HG02798 (cell line): ENCODE measurements around the gene PPP3CA.
A peak's percentile ranks its signal among the peaks of the same experiment; 100 is the strongest.

Experiments used
- ATAC-seq: cut with Tn5 transposase; IDR thresholded peaks from one replicate; pipeline ENCODE4 v1.9.1; 2021; ENCODE audit warnings: mild to moderate bottlenecking; ENCODE audit not compliant: unreplicated experiment, poor library complexity

The PPP3CA gene

DNA sequence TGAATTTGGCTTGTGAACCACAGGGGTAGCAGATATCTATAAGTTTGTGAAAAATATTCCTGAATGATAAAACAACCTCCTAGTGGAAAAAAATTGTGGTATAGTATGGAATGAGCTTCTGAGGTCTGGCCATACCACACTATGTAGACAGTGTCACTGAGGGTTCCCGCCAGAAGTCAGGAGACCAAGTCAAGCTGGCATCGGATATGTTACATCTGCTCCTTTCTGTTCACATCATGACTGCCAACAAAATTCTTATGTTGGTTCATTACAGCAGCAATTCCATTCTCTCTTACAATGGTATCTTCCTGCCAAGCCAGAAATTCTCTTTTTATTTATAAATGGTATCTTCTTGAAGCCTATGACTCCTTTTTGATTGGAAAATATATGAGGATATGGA, 273.0 kb downstream of the PPP3CA start:
- ATAC-seq = no peak

DNA sequence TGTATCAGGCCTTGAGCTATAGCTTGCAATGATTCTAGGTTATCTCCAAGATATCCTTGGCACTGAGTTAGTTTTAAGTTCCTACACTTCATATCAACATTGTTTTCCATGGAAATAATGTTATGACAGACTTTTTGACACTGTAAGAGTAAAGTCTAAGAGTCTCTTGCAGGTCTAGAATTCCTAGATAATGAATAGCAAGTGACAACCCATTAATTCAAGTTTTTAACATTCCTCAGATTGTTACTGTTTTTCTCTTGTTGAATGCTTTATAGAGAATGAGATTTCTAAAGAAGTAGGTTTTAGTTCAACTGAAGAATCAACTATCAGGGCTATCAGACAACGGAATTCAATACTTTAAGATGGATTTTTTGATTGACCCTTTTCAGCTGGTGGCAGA, 276.1 kb downstream of the PPP3CA start:
- no peak for ATAC-seq

DNA sequence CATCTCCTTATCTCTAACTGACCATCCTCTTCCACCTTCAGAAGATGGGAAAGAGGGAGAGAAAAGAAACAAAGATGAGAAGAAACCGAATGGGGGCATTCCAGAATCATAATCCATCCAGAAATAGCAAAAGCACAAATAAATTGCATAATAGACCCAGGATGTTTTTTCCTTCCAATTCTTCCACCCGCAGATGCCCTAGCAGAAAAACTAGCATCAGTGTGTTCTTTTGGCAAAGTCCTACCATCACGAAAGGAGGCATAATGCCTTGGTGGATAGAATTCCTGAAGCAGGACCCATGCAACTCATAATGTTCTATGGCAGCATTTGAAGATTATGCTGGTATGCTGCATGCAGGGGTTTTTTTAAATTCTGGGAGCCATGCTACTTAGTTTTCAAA, 279.2 kb downstream of the PPP3CA start:
- no peak for ATAC-seq

DNA sequence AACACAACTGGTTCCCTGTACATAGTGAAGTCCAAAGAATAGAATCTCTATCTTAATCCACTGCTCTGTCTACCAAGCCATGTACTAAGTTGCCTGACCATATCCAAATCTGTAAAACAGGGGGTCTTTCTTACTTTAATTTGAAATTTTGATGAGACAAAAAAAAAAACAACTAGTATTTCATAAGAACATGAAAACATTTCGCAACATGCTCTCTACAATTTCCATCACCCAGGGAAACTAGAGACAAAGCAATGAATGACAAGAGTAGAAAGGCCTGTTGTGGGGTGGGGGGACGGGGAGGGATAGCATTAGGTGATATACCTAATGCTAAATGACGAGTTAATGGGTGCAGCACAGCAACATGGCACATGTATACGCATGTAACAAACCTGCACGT, 279.9 kb downstream of the PPP3CA start:
- no peak for ATAC-seq

DNA sequence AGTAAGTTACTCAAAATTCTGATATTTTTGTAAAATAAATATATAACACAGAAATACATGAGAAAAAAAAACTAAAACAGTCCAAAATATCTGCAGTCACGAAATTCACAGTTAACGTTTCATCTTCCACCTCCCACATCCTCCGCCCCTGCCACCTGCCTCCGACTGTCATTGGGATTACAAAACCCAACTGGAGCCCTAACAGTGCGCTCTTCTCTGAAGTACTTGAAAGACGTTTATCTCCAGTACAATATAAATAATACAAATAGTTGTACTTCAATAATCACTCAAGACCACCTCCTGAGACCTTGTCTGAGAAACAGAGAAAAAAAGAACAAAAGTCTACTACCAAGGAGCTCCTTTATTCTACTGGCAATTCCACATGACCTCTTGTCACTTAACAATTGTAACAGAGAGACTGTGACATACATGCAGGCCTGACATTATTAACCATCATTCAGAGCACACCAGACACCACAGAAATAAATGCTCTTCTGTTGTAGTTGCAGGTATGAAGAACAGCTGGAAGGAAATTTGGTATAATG, 280.6 kb downstream of the PPP3CA start:
- no peak for ATAC-seq

DNA sequence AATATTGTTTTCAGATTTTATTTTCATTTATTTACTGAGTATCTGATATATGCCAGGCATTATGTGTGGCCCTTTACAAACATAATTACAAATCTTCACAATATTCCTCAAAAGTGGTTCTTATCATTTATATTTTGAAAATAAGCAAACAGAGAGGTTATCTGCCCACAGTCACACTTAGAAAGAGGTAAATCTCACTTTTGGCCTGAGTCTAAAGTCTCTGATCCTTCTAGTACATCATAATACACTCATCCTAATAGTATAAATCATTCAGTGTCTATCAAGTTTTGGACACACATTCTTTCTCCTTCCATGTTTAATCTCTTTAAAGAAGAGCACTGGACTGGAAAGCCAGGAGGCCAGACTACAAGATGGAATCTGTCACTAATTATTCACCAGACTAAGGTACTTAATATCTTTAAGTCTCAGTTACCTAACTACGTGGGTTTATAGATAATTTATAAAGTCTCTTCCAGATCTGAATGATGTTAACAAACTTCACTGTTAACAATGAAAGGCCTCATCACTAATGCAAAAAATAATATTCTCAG, 281.3 kb downstream of the PPP3CA start:
- no peak for ATAC-seq

DNA sequence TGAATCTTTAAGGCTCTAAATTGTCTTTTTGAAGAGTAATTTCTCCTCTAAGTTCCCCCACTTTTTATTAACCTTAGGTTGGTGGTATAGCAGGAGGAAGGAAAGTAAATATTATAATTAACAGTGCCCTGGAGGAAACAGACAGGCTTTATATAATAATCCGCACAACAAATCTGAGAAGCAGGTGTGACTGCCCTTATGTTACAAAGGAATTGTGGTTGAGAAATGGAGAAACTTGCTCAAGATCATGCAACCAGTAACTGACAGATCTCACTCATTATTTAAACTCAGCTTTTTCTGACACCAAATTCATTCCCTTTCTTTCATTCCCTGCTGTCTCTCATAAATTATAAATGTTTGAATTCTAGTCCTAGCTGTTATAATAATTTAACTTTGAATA, 282.0 kb downstream of the PPP3CA start:
- ATAC-seq = no peak

DNA sequence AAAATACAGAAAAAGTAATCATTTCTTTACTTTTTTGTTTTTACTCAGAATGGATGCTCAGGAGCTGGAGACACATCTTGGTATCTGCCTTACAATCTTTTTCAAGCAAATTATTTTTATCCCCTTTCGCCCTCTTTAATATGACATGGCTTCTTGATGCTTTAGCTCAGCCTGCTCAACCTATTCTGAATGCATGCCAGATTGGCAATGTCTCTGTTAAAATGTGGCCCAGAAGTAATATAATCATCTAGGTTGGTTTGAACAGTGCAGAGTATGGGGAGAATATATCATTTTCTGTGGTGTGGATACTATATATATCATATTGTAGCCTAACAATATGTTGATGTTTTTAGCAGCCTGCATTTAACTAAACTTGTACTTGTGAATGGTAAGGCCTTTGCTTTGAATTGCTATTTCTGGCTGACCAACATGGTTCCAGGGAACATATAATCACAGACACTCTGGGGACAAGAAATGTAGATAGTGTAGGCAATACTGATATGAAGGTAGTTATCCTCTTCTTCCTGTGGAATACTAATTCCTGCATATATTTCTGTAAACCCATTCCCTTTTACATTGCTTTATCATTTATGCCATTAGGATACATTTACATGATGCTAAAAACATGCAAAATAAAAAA, 282.7 kb downstream of the PPP3CA start:
- ATAC-seq = no peak

DNA sequence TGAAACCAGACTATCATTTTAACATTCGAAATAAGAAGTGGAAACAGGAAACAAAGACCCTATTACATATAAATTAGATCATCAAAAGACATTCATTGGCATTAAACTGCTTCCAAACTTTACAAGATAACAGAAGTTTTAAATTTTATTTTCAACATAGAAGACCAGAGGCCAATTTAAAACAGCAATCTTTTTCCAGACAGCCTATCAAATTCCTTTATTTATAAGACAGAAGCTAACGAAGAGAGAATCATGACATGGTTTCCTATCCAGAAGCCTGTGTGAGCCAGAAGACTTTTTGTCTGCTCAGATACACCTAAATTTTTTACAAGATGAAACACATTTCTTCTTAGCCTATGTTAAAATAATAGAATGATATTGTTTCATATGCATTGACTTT, 291.9 kb downstream of the PPP3CA start:
- ATAC-seq = no peak

DNA sequence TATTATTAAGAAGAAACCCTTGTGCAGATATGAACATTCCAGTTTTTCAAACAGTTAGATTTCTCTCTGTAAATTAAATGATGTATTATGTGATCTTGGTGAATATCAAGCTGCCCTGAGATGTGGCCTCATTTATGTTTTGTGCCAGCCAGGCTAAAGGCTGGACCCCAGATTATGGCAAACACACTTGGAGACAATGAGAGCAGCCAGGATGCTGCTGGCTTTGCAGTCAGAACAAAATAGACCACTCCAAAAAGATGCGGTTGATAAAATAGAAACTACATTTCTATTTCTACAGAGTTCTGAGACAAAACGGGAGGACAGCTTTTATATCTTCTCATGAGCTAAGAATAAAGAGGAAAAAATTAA, 296.5 kb downstream of the PPP3CA start:
- no peak for ATAC-seq

DNA sequence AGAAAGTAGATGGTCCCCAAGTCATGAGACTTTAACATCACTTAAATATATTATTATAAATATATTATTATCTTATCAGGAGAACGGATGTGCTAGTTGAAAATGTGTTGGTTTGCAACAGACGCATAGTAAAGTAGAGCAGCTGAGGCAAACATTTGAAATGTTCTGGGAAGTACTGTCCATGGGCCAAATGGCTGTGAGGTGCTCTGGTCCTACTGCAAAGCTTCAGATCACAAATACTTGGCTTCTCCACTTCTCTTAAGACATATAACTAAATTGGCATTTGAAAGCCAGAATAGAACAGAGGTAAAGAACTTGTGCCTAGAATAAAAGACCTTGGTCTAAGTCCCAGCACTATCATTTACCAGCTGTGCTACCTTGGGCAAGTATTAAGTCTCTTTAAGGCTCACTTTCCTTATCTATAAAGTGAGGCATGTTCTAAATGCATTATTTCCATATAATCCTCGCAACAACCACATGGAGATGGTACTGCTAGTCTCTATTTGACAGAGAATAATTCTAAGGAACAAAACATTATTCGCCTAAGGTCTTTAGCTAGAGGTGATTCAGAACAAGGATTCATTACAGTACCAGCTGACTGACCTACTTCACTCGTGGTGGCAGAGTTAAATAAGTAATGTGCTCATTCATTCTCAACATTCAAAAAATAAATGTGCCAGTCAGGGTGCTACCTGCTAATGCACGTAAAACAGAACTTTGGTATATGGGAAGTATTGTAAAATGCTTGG, 297.1 kb downstream of the PPP3CA start:
- no peak for ATAC-seq

DNA sequence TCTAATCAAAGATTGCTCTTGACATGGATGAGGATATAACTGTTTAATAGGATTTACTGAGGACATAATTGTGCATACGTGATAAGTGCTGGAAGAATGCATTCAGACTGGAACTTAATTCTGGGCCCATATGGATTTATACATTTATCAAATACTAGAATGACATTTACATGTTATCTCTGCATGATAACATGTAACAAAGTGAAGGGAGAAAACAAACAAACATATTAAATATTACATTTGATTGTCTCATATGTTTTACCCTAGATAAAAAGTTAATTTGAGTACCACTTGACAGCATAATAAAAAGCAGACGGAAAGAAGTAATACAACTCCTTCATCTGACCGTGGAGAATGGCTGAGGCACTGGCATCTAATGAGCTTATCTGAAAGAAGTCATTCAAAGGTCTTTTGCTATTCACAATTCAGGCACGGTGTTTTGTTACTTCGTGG, 297.8 kb downstream of the PPP3CA start:
- no peak for ATAC-seq

DNA sequence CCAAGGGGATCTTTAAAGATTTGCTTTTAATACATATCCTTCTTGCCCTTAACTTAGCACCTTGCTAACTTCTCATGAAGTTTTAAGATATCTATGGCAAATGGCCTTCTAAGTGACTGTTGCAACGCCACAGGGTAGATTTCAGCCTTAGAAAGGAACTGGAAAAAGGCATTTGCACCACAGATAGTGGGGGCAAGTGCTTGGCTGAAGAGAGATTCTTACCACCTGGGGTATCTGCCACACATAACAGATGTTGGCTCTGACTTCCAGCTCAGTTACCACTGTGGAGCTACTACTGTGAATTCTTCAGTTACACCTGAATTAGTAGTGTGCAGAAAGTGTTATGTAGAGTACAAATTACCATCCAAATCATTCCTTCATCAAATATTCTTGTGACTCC, 302.6 kb downstream of the PPP3CA start:
- ATAC-seq = no peak

DNA sequence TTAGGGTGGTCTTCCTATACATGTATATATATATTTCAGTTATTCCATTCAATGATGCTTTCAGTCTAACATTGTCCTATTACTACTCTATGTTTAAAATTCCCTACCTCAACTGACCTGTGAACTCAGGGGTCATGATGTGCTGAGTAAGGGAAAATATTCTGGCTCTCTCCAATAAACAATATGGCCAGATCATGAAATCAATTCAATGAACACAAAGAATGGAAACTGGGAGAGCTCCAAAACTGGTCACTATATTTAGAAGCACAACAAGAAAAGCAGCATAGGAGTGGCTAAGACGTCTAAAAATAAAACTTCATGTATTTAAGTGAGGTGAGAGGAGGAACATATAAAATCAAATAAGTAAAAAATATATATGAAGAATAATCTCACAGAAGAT, 304.5 kb downstream of the PPP3CA start:
- ATAC-seq = no peak

DNA sequence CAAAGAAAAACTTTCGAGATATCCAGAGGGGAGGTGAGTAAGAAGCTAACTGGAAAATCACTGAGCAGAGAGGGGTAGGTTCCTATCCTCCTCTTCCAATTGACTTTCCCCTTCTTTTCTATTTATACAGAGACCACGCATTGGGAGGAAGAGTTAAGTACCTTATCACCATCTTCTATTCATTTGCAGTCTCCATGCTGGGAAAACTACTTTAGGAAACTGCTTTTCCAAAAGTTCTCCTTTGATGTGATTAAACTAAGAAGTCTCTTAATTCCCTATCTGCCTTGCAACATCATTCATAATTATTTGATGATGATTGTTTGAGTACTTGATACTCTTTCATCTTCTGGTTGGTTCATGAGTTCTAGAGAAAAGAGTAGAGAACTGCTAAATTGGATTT, 306.6 kb downstream of the PPP3CA start:
- ATAC-seq = no peak

DNA sequence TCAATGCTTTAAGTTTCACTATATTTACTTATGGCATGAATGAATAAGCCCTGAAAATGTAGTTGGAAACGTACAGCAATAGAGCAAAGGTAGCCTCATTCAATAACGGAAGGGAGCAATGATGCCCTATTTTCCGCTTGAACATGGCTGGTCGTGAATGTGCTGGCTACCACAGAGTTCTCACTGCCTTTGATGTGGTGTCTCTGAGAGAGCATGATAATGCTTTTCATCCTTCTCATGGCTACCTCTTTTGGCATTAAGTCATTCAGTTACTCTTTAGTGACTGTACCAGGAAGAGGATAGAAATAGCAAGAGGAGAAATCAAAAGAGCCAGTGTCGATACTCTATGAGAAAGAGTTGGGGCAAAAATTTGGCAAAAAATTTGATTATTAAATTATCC, 308.0 kb downstream of the PPP3CA start:
- peak; percentile 49 for ATAC-seq

DNA sequence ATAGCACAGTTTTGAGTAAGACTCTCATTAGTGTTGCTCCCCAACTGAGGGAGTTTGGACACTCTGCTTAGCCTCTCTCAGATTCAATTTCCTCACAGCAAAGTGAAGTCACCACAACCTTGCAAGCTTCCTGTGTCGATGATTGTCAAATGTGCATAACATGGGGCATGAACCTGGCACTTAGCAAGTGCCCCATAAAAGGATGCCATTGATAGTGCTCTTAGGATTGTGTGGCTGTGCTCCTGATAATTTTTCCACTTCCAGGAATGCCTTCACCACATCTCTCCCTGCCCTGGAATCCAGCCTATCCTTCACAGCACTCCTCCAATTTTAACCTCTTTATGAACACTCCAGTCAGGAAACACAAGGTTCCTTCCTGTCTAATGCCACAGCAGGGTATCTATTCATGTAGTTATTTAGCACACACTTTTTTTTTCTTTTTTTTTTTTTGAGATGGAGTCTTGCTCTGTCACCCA, 309.4 kb downstream of the PPP3CA start:
- ATAC-seq = no peak

DNA sequence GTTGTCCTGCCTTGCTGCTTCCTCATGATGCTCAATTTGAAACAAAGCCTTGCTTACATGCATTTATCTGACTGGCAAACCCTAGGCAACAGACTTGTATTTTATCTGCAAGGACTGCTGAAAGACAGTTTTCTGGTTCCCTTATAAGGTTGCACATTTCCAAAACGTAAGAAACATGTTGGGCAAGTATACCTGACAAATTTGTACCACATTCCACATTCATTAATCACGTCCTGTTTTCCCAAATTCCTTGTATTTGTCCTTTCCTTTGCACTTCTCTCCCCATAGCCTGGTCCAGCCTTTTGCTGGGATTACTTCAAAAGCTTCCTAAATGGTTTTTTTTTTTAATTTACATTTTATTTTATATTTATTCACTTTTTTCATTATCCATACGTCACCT, 310.1 kb downstream of the PPP3CA start:
- no peak for ATAC-seq

DNA sequence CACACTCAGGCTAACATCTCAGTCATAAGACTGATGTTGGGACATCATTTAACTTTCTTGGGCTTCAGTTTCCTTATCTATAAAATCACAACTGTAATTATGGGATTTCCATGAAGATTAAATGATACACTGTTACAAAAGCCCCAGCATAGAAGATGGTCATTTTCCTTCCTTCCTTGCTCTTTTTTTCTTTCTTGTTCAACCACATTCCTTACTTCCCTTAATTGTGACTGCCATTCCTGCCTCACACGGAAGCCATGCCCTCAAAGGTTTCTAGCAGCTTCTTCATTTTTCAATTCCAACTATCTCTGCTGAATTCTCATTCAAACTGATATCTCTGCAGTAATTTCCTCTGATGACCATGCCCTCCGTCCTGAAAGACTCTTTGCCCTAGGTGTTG, 311.8 kb downstream of the PPP3CA start:
- no peak for ATAC-seq

DNA sequence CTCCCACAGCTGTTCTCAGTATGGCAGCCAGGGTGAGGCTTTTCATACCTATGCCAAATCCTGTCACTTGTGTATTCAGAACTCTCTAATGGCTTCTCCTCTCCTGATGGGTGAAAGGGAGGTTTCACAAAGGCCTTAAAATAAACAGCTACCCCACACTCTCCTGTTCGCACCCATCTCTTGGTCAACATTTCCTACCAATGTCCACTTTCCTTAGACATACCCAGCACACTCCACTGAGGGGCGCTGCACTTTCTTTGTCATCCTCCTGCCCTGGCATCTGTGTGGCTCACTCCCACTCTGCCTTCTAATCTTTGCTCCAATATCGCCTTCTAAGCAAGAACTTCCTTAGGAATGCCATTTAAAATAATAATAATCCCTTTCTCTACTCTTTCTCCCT, 313.3 kb downstream of the PPP3CA start:
- ATAC-seq = no peak

DNA sequence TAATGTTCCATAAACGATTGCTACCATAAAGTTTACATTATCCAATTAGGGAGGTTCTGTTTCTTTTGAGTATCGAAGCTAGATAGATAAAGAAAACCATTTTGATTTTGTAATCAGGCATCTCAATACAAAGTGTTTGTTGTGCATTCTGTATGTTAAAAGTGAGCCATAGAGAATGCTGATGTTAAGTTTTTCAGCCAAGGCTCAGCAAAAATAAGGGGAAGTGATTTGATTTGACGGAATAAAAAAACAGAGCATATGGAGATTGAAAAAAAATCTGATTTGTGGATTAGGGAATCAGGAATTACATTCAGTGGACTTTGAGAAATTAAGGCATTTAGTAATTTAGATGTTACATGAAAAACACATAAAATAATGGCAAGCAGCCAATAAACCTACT, 314.8 kb downstream of the PPP3CA start:
- no peak for ATAC-seq

DNA sequence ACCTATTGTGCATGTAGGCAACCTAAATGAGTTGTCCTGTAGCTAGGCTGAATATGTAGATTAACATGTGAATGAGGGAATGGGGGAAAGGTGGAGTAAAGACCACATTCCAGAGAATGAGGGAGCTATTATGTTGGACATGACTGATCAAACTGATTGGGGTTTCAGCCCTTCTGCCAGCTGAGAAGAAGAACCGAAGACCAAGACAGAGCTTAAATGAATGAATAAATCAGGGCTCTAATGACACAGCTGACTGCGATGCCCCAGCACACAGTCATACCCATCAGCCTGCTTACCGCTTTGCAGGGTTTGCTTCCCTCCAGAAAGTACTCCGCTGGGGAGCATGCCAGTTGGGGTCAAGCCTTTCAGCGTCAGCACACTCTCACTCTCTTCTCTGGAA, 315.4 kb downstream of the PPP3CA start:
- ATAC-seq = no peak
